ENCODE data around the gene IGF2BP3. TPM values are rescaled to one million over a fixed set of nuclear protein-coding genes. Genes with fewer than 3 reads are reported as not detected.

IGF2BP3 gene
- total RNA-seq, 1 donor from 2014 or later = 242 TPM

DNA sequence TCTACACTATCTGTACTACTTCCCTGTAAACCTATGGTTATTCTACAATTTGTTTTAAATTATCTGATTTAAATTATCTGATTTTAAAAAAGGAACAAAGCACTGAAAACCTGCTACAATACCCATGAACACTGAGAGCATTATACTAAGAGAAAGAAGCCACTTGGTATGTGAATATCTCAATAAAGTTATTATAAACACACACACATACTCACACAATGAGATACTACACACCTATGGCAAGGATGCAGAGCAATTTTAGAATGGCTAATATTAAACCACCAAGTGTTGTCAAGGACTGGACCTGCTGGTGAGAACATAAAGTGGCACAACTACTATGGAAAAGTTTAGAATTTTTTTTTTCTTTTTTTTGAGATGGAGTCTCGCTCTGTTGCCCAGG is 82.7 kb downstream of the IGF2BP3 start:
- H3K79me2 ChIP-seq (ENCODE audit: low read depth) = peaks cover 98% of the 10 kb centered on the region
- H3K36me3 Mint-ChIP-seq = peaks cover 33% of the 10 kb centered on the region

GRCh38 chr7:23385140-23385539 is 85.2 kb downstream of the IGF2BP3 start:
- no peaks in the 10 kb centered on the region for H3K9me3 ChIP-seq (ENCODE audit: low read depth)
- H3F3A ChIP-seq (ENCODE audit: low read depth) = peaks cover 4% of the 10 kb centered on the region
- no peak for TF ChIP-seq EZH2 (IDR thresholded peaks at IDR 0.05)
- no peak for TF ChIP-seq CTCF (IDR thresholded peaks at IDR 0.05)
- no peak for TF ChIP-seq EZH2phosphoT487 (IDR thresholded peaks at IDR 0.05)
- no peak overlapping the region for H3K27ac ChIP-seq
- H3K9ac ChIP-seq = no peak overlapping the region
- no peaks in the 10 kb centered on the region for H3K27me3 ChIP-seq
- peaks cover 40% of the 10 kb centered on the region for H3K36me3 Mint-ChIP-seq
- H3K36me3 ChIP-seq = peaks cover 5% of the 10 kb centered on the region
- peaks cover 100% of the 10 kb centered on the region for H3K79me2 ChIP-seq (ENCODE audit: low read depth)
- no peak for DNase-seq (ENCODE audit: low spot score)
- H3K4me3 ChIP-seq = no peak overlapping the region
- no peaks in the 10 kb centered on the region for H3K9me3 Mint-ChIP-seq
- no peak overlapping the region for H3K4me3 Mint-ChIP-seq
- no peaks in the 10 kb centered on the region for H3K4me1 ChIP-seq
- H3K27ac Mint-ChIP-seq = no peak overlapping the region
- peaks cover 71% of the 10 kb centered on the region for H4K20me1 ChIP-seq (ENCODE audit: low read depth)
- H3K4me1 Mint-ChIP-seq = peaks cover 10% of the 10 kb centered on the region
- H2AFZ ChIP-seq (replicated peaks) = no peak overlapping the region
- no peak overlapping the region for H3K4me2 ChIP-seq
- H3K27me3 Mint-ChIP-seq (ENCODE audit: insufficient read depth, low read depth) = no peaks in the 10 kb centered on the region

More for the DNA sequence above, 82.7 kb downstream of the IGF2BP3 start:
- H3K27me3 Mint-ChIP-seq (ENCODE audit: insufficient read depth, low read depth) = no peaks in the 10 kb centered on the region
- H3K4me1 Mint-ChIP-seq = peaks cover 4% of the 10 kb centered on the region
- H3K9me3 Mint-ChIP-seq = no peaks in the 10 kb centered on the region
- Histone ChIP-seq H3F3A (ENCODE audit: low read depth) (no peaks in the 10 kb centered on the region), H3K27ac (no peak overlapping the region), H3K9me3 (ENCODE audit: low read depth) (no peaks in the 10 kb centered on the region), H2AFZ (replicated peaks) (no peak overlapping the region), H3K36me3 (peaks cover 5% of the 10 kb centered on the region), H3K4me2 (no peak overlapping the region), H3K4me1 (no peaks in the 10 kb centered on the region), H3K9ac (no peak overlapping the region), H3K4me3 (no peak overlapping the region), H4K20me1 (ENCODE audit: low read depth) (peaks cover 69% of the 10 kb centered on the region), H3K27me3 (no peaks in the 10 kb centered on the region)
- H3K27ac Mint-ChIP-seq = no peak overlapping the region
- no peak overlapping the region for H3K4me3 Mint-ChIP-seq
- DNase-seq (ENCODE audit: low spot score) = no peak
- TF ChIP-seq EZH2 (IDR thresholded peaks at IDR 0.05) = no peak

GRCh38 chr7:23383225-23383624 is 87.1 kb downstream of the IGF2BP3 start:
- Histone ChIP-seq H3K9me3 (ENCODE audit: low read depth) (no peaks in the 10 kb centered on the region), H3K4me1 (no peaks in the 10 kb centered on the region), H3K27me3 (no peaks in the 10 kb centered on the region), H3K4me3 (no peak overlapping the region), H3F3A (ENCODE audit: low read depth) (peaks cover 4% of the 10 kb centered on the region), H3K27ac (no peak overlapping the region), H3K4me2 (no peak overlapping the region), H4K20me1 (ENCODE audit: low read depth) (peaks cover 72% of the 10 kb centered on the region), H3K79me2 (ENCODE audit: low read depth) (peaks cover 100% of the 10 kb centered on the region), H3K9ac (no peak overlapping the region), H3K36me3 (peaks cover under 1% of the 10 kb centered on the region), H2AFZ (replicated peaks) (no peak overlapping the region)
- H3K4me1 Mint-ChIP-seq = peaks cover 11% of the 10 kb centered on the region
- H3K27ac Mint-ChIP-seq = no peak overlapping the region
- H3K36me3 Mint-ChIP-seq = peaks cover 42% of the 10 kb centered on the region
- no peak for DNase-seq (ENCODE audit: low spot score)
- TF ChIP-seq EZH2 (IDR thresholded peaks at IDR 0.05) (no peak), EZH2phosphoT487 (IDR thresholded peaks at IDR 0.05) (no peak), CTCF (IDR thresholded peaks at IDR 0.05) (no peak)
- no peaks in the 10 kb centered on the region for H3K27me3 Mint-ChIP-seq (ENCODE audit: insufficient read depth, low read depth)
- H3K9me3 Mint-ChIP-seq = no peaks in the 10 kb centered on the region
- H3K4me3 Mint-ChIP-seq = no peak overlapping the region

GRCh38 chr7:23380961-23381360 is 89.3 kb downstream of the IGF2BP3 start:
- H3K4me3 ChIP-seq = no peak overlapping the region
- peaks cover 11% of the 10 kb centered on the region for H3K4me1 Mint-ChIP-seq
- no peak overlapping the region for H3K4me3 Mint-ChIP-seq
- no peak for DNase-seq (ENCODE audit: low spot score)
- no peaks in the 10 kb centered on the region for H3K9me3 Mint-ChIP-seq
- H3K79me2 ChIP-seq (ENCODE audit: low read depth) = peaks cover 100% of the 10 kb centered on the region
- no peak overlapping the region for H3K9ac ChIP-seq
- H3K27me3 Mint-ChIP-seq (ENCODE audit: insufficient read depth, low read depth) = no peaks in the 10 kb centered on the region
- no peak overlapping the region for H3K27ac Mint-ChIP-seq
- peaks cover 34% of the 10 kb centered on the region for H3K36me3 Mint-ChIP-seq
- H3K4me1 ChIP-seq = no peaks in the 10 kb centered on the region
- no peak overlapping the region for H3K27ac ChIP-seq
- no peaks in the 10 kb centered on the region for H3K9me3 ChIP-seq (ENCODE audit: low read depth)
- no peak overlapping the region for H2AFZ ChIP-seq (replicated peaks)
- TF ChIP-seq EZH2phosphoT487 (IDR thresholded peaks at IDR 0.05) = no peak
- TF ChIP-seq EZH2 (IDR thresholded peaks at IDR 0.05) = no peak
- TF ChIP-seq CTCF (IDR thresholded peaks at IDR 0.05) = no peak
- H3K4me2 ChIP-seq = no peak overlapping the region
- no peaks in the 10 kb centered on the region for H3K27me3 ChIP-seq
- peaks cover 9% of the 10 kb centered on the region for H3F3A ChIP-seq (ENCODE audit: low read depth)
- peaks cover 73% of the 10 kb centered on the region for H4K20me1 ChIP-seq (ENCODE audit: low read depth)
- peaks cover 4% of the 10 kb centered on the region for H3K36me3 ChIP-seq

All from neural progenitor cell (in vitro differentiated cells).